ENCODE data around the gene PROX1.

PROX1 gene

GRCh38 chr1:214028649-214029406, 41.1 kb downstream of the PROX1 start:
- H3K27me3 ChIP-seq (ENCODE audit: low read depth, low read length) = no peaks in the 10 kb centered on the region
- TF ChIP-seq EZH2phosphoT487 (IDR thresholded peaks at IDR 0.05; ENCODE audit: low read depth) = no peak
- TF ChIP-seq, protein P1, sequence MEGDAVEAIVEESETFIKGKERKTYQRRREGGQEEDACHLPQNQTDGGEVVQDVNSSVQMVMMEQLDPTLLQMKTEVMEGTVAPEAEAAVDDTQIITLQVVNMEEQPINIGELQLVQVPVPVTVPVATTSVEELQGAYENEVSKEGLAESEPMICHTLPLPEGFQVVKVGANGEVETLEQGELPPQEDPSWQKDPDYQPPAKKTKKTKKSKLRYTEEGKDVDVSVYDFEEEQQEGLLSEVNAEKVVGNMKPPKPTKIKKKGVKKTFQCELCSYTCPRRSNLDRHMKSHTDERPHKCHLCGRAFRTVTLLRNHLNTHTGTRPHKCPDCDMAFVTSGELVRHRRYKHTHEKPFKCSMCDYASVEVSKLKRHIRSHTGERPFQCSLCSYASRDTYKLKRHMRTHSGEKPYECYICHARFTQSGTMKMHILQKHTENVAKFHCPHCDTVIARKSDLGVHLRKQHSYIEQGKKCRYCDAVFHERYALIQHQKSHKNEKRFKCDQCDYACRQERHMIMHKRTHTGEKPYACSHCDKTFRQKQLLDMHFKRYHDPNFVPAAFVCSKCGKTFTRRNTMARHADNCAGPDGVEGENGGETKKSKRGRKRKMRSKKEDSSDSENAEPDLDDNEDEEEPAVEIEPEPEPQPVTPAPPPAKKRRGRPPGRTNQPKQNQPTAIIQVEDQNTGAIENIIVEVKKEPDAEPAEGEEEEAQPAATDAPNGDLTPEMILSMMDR (IDR thresholded peaks at IDR 0.05; ENCODE audit: low read depth, low read length) = no peak
- no peak overlapping the region for H3K4me2 ChIP-seq (ENCODE audit: low read length)
- no peaks in the 10 kb centered on the region for H3K79me2 ChIP-seq (ENCODE audit: low read length)
- no peaks in the 10 kb centered on the region for H3K36me3 ChIP-seq (replicated peaks; ENCODE audit: low read depth, low read length)
- H4K20me1 ChIP-seq (ENCODE audit: insufficient read depth, low read length) = no peaks in the 10 kb centered on the region
- H3K4me1 ChIP-seq (ENCODE audit: low read length) = no peaks in the 10 kb centered on the region
- no peak overlapping the region for H3K9ac ChIP-seq (ENCODE audit: low read length)
- H3K27ac ChIP-seq (ENCODE audit: low read length) = no peak overlapping the region
- no peak overlapping the region for H3K4me3 ChIP-seq (ENCODE audit: low read length)
- H3K9me3 ChIP-seq (ENCODE audit: insufficient read depth, low read length) = no peaks in the 10 kb centered on the region
- H2AFZ ChIP-seq (ENCODE audit: low read depth, low read length) = no peak overlapping the region

DNA sequence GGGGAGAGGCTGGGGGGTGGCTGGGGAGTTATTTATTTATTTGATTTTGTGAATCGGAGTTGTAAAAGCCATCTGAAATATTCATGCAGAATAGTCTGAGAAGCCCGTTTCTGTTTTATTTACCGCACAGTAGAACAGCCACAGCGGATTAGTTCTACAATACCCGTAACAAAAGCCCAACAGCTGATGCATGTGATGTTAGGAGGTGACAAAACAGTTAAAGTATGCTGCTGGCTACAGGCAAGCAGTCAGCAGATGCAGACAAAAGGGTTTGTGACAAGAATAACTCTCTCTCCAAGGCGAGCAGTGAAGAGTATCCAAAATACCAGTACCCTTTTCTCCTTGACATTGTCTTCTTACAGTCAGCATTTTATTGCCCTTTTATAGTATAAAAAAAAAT, 42.0 kb downstream of the PROX1 start:
- Histone ChIP-seq H3K27me3 (ENCODE audit: low read depth, low read length) (no peaks in the 10 kb centered on the region), H3K36me3 (replicated peaks; ENCODE audit: low read depth, low read length) (no peaks in the 10 kb centered on the region), H3K9me3 (ENCODE audit: insufficient read depth, low read length) (no peaks in the 10 kb centered on the region), H3K4me1 (ENCODE audit: low read length) (no peaks in the 10 kb centered on the region), H3K27ac (ENCODE audit: low read length) (no peak overlapping the region), H3K79me2 (ENCODE audit: low read length) (no peaks in the 10 kb centered on the region), H3K9ac (ENCODE audit: low read length) (no peak overlapping the region), H4K20me1 (ENCODE audit: insufficient read depth, low read length) (no peaks in the 10 kb centered on the region), H2AFZ (ENCODE audit: low read depth, low read length) (no peak overlapping the region), H3K4me2 (ENCODE audit: low read length) (no peak overlapping the region), H3K4me3 (ENCODE audit: low read length) (no peak overlapping the region)
- TF ChIP-seq, protein P1 (IDR thresholded peaks at IDR 0.05; ENCODE audit: low read depth, low read length) = no peak
- TF ChIP-seq EZH2phosphoT487 (IDR thresholded peaks at IDR 0.05; ENCODE audit: low read depth) = no peak

- Histone ChIP-seq H3K4me2 (ENCODE audit: low read length) (no peak overlapping the region), H3K27me3 (ENCODE audit: low read depth, low read length) (no peaks in the 10 kb centered on the region), H3K9me3 (ENCODE audit: insufficient read depth, low read length) (no peaks in the 10 kb centered on the region)
Measured at GRCh38 chr1:214031267-214031650, 43.5 kb downstream of the PROX1 start.

DNA sequence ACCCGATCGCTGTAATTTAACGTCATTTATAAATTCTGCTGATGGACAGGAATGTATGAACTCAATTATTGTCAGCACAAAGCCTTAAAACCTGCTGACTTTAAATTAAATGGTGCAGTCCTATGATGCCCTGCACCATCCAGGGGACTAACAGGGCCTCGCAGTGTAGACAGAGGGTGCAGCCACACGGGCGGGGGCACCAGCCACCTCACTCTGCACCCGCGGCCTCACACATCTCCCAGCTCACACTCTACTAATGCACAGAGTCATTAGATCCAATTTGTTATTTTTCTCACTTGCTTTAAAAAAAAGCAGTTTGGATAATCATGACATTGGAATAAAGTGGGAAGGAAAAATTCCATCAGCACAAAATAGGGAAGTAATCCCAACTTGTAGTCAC, 49.7 kb downstream of the PROX1 start:
- no peak for TF ChIP-seq EZH2phosphoT487 (IDR thresholded peaks at IDR 0.05; ENCODE audit: low read depth)
- TF ChIP-seq, protein P1 (IDR thresholded peaks at IDR 0.05; ENCODE audit: low read depth, low read length) = no peak
- Histone ChIP-seq H3K36me3 (replicated peaks; ENCODE audit: low read depth, low read length) (no peaks in the 10 kb centered on the region), H3K9ac (ENCODE audit: low read length) (no peak overlapping the region)

More at GRCh38 chr1:214031267-214031650, 43.5 kb downstream of the PROX1 start:
- no peak for TF ChIP-seq EZH2phosphoT487 (IDR thresholded peaks at IDR 0.05; ENCODE audit: low read depth)
- TF ChIP-seq, protein P1 (IDR thresholded peaks at IDR 0.05; ENCODE audit: low read depth, low read length) = no peak
- Histone ChIP-seq H3K4me1 (ENCODE audit: low read length) (no peaks in the 10 kb centered on the region), H3K79me2 (ENCODE audit: low read length) (no peaks in the 10 kb centered on the region), H3K9ac (ENCODE audit: low read length) (no peak overlapping the region), H2AFZ (ENCODE audit: low read depth, low read length) (no peak overlapping the region), H4K20me1 (ENCODE audit: insufficient read depth, low read length) (no peaks in the 10 kb centered on the region), H3K27ac (ENCODE audit: low read length) (no peak overlapping the region), H3K36me3 (replicated peaks; ENCODE audit: low read depth, low read length) (no peaks in the 10 kb centered on the region), H3K4me3 (ENCODE audit: low read length) (no peak overlapping the region)

More for the DNA sequence above, 49.7 kb downstream of the PROX1 start:
- no peak overlapping the region for H3K4me2 ChIP-seq (ENCODE audit: low read length)
- H3K9me3 ChIP-seq (ENCODE audit: insufficient read depth, low read length) = no peaks in the 10 kb centered on the region
- no peaks in the 10 kb centered on the region for H3K79me2 ChIP-seq (ENCODE audit: low read length)
- H4K20me1 ChIP-seq (ENCODE audit: insufficient read depth, low read length) = no peaks in the 10 kb centered on the region
- no peaks in the 10 kb centered on the region for H3K4me1 ChIP-seq (ENCODE audit: low read length)
- no peaks in the 10 kb centered on the region for H3K27me3 ChIP-seq (ENCODE audit: low read depth, low read length)
- no peak overlapping the region for H2AFZ ChIP-seq (ENCODE audit: low read depth, low read length)
- no peak overlapping the region for H3K4me3 ChIP-seq (ENCODE audit: low read length)
- no peak overlapping the region for H3K27ac ChIP-seq (ENCODE audit: low read length)
